Activated CD4-positive, CD25-positive, alpha-beta regulatory T cell treated with anti-CD3 and anti-CD28 coated beads, Interleukin-2, amount 50 U/mL, for 24 hours (primary cell): Measurements from ENCODE around the gene ZNF582.
"Not testable (repeated sequence)": the region's sequence is repeated elsewhere in the genome, so short reads cannot be mapped to it uniquely, and the experiment has no call there.

Experiments used
- ATAC-seq, 2 donors: fragments of 150-1000 bp; cut with Tn5 transposase; one replicate each; pipeline ENCODE4 v1.10.0; 2021; ENCODE audit warnings: mild to moderate bottlenecking in 1 of 2, moderate library complexity in 1 of 2

Gene ZNF582

DNA sequence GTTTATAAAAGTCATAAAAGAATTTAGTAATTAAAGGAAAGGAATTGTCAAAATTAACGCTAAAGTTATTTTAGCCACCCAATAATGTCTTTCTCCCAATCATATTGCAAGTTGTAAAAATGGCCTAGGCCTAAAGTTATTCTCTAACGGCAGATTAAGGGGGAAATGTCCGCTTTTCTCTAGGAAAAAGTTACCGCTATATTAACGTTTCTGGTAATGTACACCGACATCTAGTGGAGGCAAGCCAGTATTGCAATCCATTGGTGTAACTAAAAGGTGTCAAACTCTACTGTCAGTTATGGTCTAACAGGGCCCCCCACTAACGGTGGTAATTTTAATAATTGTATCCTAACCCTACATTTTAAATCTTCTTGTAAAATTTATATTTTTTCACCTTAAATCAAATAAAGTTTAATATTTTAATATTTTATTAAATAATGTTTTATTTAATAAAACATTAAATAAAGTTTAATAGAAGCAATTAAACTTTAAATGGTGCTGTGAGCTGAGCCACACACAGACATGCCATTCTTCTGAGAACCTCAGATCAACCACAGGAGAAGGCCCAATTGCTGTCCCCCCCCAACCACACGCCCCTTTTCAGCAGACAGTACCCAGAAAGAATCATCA is 42.8 kb downstream of the ZNF582 start:
- peak in 1 of 2 donors; percentile 33 for ATAC-seq

GRCh38 chr19:56348289-56348877 is 45.0 kb downstream of the ZNF582 start:
- no peak for ATAC-seq

DNA sequence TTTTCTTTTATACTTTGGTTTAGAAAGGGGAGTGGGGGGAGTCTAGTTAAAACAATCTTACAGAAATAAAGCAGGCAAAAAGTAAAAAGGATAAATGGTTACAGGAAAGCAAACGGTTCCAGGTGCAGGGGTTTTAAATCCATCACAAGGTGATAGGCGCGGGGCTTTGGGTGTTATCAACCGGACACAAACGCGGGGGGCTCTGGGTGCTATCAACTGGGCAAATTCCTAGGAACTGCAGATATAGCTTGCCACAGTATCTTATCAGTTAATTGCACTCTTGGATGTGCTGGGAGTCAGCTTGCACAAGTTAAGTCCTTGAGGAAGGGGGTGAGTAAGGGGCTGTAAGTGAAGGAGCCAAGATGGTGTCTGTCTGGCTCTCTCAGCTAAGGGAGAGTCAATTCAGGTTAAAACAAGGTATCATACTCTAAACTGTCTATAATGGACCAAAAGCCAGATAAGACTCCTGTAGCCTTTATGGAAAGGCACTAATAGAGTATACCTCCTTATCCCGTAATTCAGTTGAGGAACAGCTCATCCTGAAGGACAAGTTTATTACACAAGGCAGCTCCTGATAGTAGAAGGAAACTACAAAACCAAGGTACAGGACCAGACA is 46.1 kb downstream of the ZNF582 start:
- ATAC-seq = no peak

DNA sequence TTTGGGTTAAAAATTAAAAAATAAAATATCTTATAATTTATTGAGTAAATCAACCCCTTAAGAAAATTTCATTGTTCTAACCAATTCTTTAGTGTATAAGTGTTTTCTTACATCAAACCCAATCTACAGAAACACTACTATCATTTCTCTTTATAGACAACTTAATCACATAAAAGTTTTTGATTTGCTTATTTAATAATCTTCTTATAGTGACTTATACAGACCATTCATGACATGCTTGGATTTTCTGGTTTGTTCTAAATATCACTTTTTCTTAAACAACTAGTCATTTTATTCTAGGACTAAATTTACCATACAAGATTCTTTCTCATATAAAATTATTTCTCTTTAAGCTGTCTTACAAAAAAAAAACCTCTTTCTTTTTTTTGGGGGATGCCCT is 51.4 kb downstream of the ZNF582 start:
- no peak for ATAC-seq

DNA sequence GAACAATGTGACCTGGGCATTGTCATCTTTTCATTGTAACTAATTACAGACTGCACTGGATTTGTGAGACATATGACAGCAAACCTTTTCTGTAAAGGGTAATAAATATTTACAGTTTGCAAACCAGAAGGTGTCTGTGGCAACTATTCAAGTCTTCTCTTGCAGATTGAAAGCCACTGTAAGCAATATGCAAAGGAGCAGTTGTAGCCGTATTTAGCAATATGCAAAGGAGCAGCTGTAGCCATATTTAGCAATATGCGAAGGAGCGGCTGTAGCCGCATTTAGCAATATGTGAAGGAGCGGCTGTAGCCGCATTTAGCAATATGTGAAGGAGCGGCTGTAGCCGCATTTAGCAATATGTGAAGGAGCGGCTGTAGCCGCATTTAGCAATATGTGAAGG is 54.3 kb downstream of the ZNF582 start:
- ATAC-seq = not testable (repeated sequence)

DNA sequence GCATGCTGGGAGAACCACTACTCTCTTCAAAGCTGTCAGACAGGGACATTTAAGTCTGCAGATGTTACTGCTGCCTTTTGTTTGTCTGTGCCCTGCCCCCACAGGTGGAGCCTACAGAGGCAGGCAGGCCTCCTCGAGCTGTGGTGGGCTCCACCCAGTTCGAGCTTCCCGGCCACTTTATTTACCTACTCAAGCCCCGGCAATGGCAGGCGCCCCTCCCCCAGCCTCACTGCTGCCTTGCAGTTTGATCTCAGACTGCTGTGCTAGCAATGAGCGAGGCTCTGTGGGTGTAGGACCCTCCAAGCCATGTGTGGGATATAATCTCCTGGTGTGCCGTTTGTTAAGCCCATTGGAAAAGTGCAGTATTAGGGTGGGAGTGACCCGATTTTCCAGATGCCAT is 56.3 kb downstream of the ZNF582 start:
- not testable (repeated sequence) for ATAC-seq

DNA sequence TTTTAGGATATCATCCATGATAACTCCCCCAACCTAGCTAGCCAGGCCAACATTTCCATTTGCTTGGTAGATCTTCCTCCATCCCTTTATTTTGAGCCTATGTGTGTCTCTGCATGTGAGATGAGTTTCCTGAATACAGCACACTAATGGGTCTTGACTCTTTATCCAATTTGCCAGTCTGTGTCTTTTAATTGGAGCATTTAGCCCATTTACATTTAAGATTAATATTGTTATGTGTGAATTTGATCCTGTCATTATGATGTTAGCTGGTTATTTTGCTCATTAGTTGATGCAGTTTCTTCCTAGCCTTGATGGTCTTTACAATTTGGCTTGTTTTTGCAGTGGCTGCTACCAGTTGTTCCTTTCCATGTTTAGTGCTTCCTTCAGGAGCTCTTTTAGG is 58.0 kb downstream of the ZNF582 start:
- ATAC-seq = not testable (repeated sequence)

DNA sequence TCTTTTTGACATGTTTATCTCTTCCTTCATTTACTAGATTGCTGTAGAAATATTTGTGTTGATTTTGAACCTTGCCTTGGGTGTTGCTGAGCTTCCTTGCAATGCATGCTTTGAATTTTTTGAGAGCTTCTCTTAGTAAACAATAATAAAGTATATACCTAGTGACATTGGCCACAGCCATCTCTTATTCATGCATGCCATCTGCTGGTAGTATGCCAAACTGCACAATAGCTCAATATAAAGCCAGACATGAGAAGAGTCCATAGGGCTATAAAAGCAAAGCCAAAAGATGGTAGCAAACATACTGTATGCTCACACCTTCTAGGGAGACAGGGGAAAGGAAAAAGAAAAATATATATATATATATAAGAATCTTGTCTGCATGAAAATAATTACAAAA is 59.8 kb downstream of the ZNF582 start:
- ATAC-seq = peak in 1 of 2 donors; percentile 51
